NB4 (cell line): ENCODE data around the gene WIZ.
A peak's percentile ranks its signal among the peaks of the same experiment; 100 is the strongest.

Source experiments
- CTCF ChIP-seq: IDR thresholded peaks from one replicate; pipeline ENCODE4 v1.5.1; 2012; ENCODE audit warnings: low read depth, low read length
- MAX ChIP-seq: IDR thresholded peaks from 2 replicates; pipeline ENCODE4 v1.6.1; 2011; ENCODE audit warnings: low read depth, low read length
- MYC ChIP-seq: IDR thresholded peaks from 2 replicates; pipeline ENCODE4 v1.6.1; 2011; ENCODE audit warnings: low read depth, low read length

GRCh38 chr19:15432629-15433518, 16.9 kb downstream of the WIZ start:
- TF ChIP-seq CTCF (no peak), MYC (peak; percentile 89), MAX (peak; percentile 79)
